GM08714 (cell line): ENCODE results near the gene SHC1.
"Not testable (repeated sequence)": the region's sequence is repeated elsewhere in the genome, so short reads cannot be mapped to it uniquely, and the experiment has no call there.

Source experiments
- H3K4me3 ChIP-seq: fragments of 200-500 bp; sonication (Bioruptor generic); 2 replicates; pipeline ENCODE4 v1.5.1; 2014; ENCODE audit warnings: mild to moderate bottlenecking, low read length, inconsistent platforms
- ZNF274 ChIP-seq: IDR thresholded peaks from 2 replicates; pipeline ENCODE4 v1.6.1; 2012; ENCODE audit warnings: mild to moderate bottlenecking, low read depth, low read length

Gene SHC1

GRCh38 chr1:155003227-155003765 lies 32.7 kb upstream of the SHC1 start:
- H3K4me3 ChIP-seq: peak overlapping the region; percentile 80
- TF ChIP-seq ZNF274: no peak

GRCh38 chr1:155002464-155003226 lies 32.1 kb upstream of the SHC1 start, which contains the start of gene ZBTB7B:
TSS of gene ZBTB7B (plus strand) at chr1:155002802. CDS start at chr1:155014661, 11,859 bp downstream.
- peak within 1 kb of the TSS; percentile 80 for H3K4me3 ChIP-seq

GRCh38 chr1:155001675-155002463 lies 31.3 kb upstream of the SHC1 start:
- TF ChIP-seq ZNF274: no peak
- peak overlapping the region; percentile 74 for H3K4me3 ChIP-seq

More at GRCh38 chr1:155002464-155003226, 32.1 kb upstream of the SHC1 start, which contains the start of gene ZBTB7B:
- TF ChIP-seq ZNF274: no peak

GRCh38 chr1:155001425-155001674 lies 30.8 kb upstream of the SHC1 start:
- no peak for TF ChIP-seq ZNF274
- peak overlapping the region; percentile 74 for H3K4me3 ChIP-seq

- peak overlapping the region; percentile 74 for H3K4me3 ChIP-seq
- no peak for TF ChIP-seq ZNF274
These were observed 30.3 kb upstream of the SHC1 start for GRCh38 chr1:155000726-155001424.

GRCh38 chr1:155000411-155000725 lies 29.8 kb upstream of the SHC1 start:
- no peak for TF ChIP-seq ZNF274
- peak overlapping the region; percentile 74; the same call in 1 of the 2 replicates for H3K4me3 ChIP-seq

- peak overlapping the region; percentile 66; the same call in 1 of the 2 replicates for H3K4me3 ChIP-seq
- TF ChIP-seq ZNF274: no peak
These were observed 29.2 kb upstream of the SHC1 start for GRCh38 chr1:154999571-155000410.

- peak overlapping the region; percentile 18; the same call in 1 of the 2 replicates for H3K4me3 ChIP-seq
- no peak for TF ChIP-seq ZNF274
These were observed 28.4 kb upstream of the SHC1 start for GRCh38 chr1:154998818-154999570.

GRCh38 chr1:154998201-154998780 lies 27.7 kb upstream of the SHC1 start:
- no peak overlapping the region; the same call in 1 of the 2 replicates for H3K4me3 ChIP-seq
- TF ChIP-seq ZNF274: no peak

GRCh38 chr1:154996966-154997701 lies 26.6 kb upstream of the SHC1 start:
- H3K4me3 ChIP-seq: no peak overlapping the region
- no peak for TF ChIP-seq ZNF274

- not testable (repeated sequence) for H3K4me3 ChIP-seq
These were observed 24.9 kb upstream of the SHC1 start for GRCh38 chr1:154995301-154995983.
